ENCODE data around the gene RPP25L. TPM values are rescaled to one million over a fixed set of nuclear protein-coding genes. Genes with fewer than 3 reads are reported as not detected.

RPP25L gene
- total and polyA plus RNA-seq, 2 of the 4 experiments (the other 2 are of a cell fraction) = 20.4 to 26.3 TPM

GRCh38 chr9:34633166-34633565 is 21.3 kb upstream of the RPP25L start:
- H3K4me2 ChIP-seq (ENCODE audit: low read depth, low read length) = no peak overlapping the region
- in situ Hi-C loops (cut with MboI; ENCODE audit: low sequenced_read_pairs) (no loop called here), dilution Hi-C loops (cut with HindIII; ENCODE audit: low sequenced_read_pairs, unreplicated experiment) (no loop called here), intact Hi-C loops (cut with micrococcal nuclease) (no loop called here)
- H4K91ac ChIP-seq (ENCODE audit: insufficient read depth, low read depth, low read length) = no peak overlapping the region
- ChIA-PET CTCF (interaction anchor here (0.6 to 1.7 kb wide), 6 partner anchors 13 to 375 kb away, joined by 3 to 16 read pairs (median 5); partner anchors contain the start of genes DCTN3, GALT and RPP25L), POLR2A (ENCODE audit: unreplicated experiment) (no interaction called here)
- BruUV-seq (replicated peaks) = no TSS peak
- H4K20me1 ChIP-seq (ENCODE audit: insufficient read depth, low read length) = peaks cover 9% of the 10 kb centered on the region; the same call in 1 of the 2 replicates
- no peak overlapping the region for H2BK15ac ChIP-seq (ENCODE audit: low read depth, low read length)
- H3K56ac ChIP-seq (ENCODE audit: extremely low read depth, insufficient read depth, low read length) = no peak overlapping the region
- H3K9ac ChIP-seq (ENCODE audit: low read depth, low read length) = no peak overlapping the region
- no peaks in the 10 kb centered on the region for H3K9me3 ChIP-seq (ENCODE audit: control insufficient read depth, insufficient read depth, low read length)
- H3K79me1 ChIP-seq (ENCODE audit: low read depth in 1 of 2, low read length in 2 of 2) = peaks cover 13 to 32% of the 10 kb centered on the region in 2 experiments
- DNase-seq (no peak), ATAC-seq (ENCODE audit: low read depth) (no peak)
- H2BK20ac ChIP-seq (ENCODE audit: low read depth, low read length) = no peak overlapping the region
- no peak overlapping the region for H2BK5ac ChIP-seq (ENCODE audit: low read depth, low read length, poor library complexity, severe bottlenecking)
- TF ChIP-seq CEBPB (IDR thresholded peaks at IDR 0.05; ENCODE audit: low read depth, low read length) = no peak
- TF ChIP-seq SMC3 (IDR thresholded peaks at IDR 0.05; ENCODE audit: low read depth, low read length) = no peak
- TF ChIP-seq FOS (IDR thresholded peaks at IDR 0.05; ENCODE audit: low read depth, low read length) = no peak
- no peak overlapping the region for H3K4me3 ChIP-seq (ENCODE audit: insufficient read depth, low read depth, low read length)
- peaks cover 6% of the 10 kb centered on the region for H3K36me3 ChIP-seq (ENCODE audit: control insufficient read depth, insufficient read depth, low read length)
- H2AK9ac ChIP-seq (replicated peaks; ENCODE audit: low read depth, low read length, poor library complexity) = no peak overlapping the region
- H3K23ac ChIP-seq (ENCODE audit: low read depth, low read length) = no peak overlapping the region
- peaks cover 12% of the 10 kb centered on the region; the same call in 1 of the 2 replicates for H3K9me1 ChIP-seq (ENCODE audit: insufficient read depth, low read length)
- no peak overlapping the region for H2AK5ac ChIP-seq (ENCODE audit: low read depth, low read length)
- H3K27me3 ChIP-seq (ENCODE audit: control insufficient read depth, insufficient read depth, low read length) = peaks cover 30% of the 10 kb centered on the region
- H3K4ac ChIP-seq (ENCODE audit: low read depth, low read length) = no peak overlapping the region
- H3K18ac ChIP-seq (ENCODE audit: low read depth, low read length) = no peak overlapping the region
- WGBS, 2 experiments (ENCODE audit: extremely low coverage in 2 of 2, insufficient read length in 1 of 2) = 70% methylated on average over 3 of the region's 5 CpGs; no CpG with 5 or more reads in 1 of the 2 experiments
- H3K27ac ChIP-seq (ENCODE audit: insufficient read depth, low read length) = no peak overlapping the region
- no peak overlapping the region for H3K14ac ChIP-seq (replicated peaks; ENCODE audit: low read depth, low read length)
- H4K8ac ChIP-seq (ENCODE audit: low read depth in 2 of 2, low read length in 2 of 2) = no peak overlapping the region
- peaks cover 6% of the 10 kb centered on the region for H3K4me1 ChIP-seq (ENCODE audit: control insufficient read depth, insufficient read depth, low read length)
- no peak overlapping the region for H2BK120ac ChIP-seq (ENCODE audit: low read depth, low read length)
- H4K5ac ChIP-seq (ENCODE audit: low read depth, low read length) = no peak overlapping the region
- no peak overlapping the region for H2AFZ ChIP-seq (replicated peaks; ENCODE audit: low read length, poor library complexity)

Data from IMR-90 (cell line).